ENCODE data around the gene RRP7A. TPM values are rescaled to one million over a fixed set of nuclear protein-coding genes. Genes with fewer than 3 reads are reported as not detected.

Gene RRP7A
- total and polyA plus RNA-seq, 12 donors, result 20.8 to 35.2 (median 26.1) TPM

- no peaks in the 10 kb centered on the region for H3K36me3 ChIP-seq
- TF ChIP-seq CTCF (IDR thresholded peaks at IDR 0.05), result no peak
- no peaks in the 10 kb centered on the region for H3K9me3 ChIP-seq
- ATAC-seq (no peak), DNase-seq (no peak)
- WGBS, 2 donors, result 76 to 79% methylated on average over 6 of the region's 6 CpGs
- H3K27ac ChIP-seq, result no peak overlapping the region
- intact Hi-C loops (cut with DNase I), result no loop called here
- no peak overlapping the region for H3K4me3 ChIP-seq
- H3K27me3 ChIP-seq, result no peaks in the 10 kb centered on the region
- H3K4me1 ChIP-seq, result peaks cover 0 to 8% (median 0%) of the 10 kb centered on the region in 9 donors
Measured at GRCh38 chr22:42493393-42493792, 26.2 kb downstream of the RRP7A start.

- DNase-seq, result no peak
- 94 to 97% methylated on average over 18 of the region's 18 CpGs for WGBS, 2 donors
- H3K36me3 ChIP-seq, result no peaks in the 10 kb centered on the region
- H3K27me3 ChIP-seq, result no peaks in the 10 kb centered on the region
- no peak overlapping the region for H3K4me3 ChIP-seq
- no peak overlapping the region for H3K27ac ChIP-seq
- no peaks in the 10 kb centered on the region for H3K9me3 ChIP-seq
- intact Hi-C loops (cut with DNase I), result no loop called here
- ATAC-seq, result no peak
- no peaks in the 10 kb centered on the region for H3K4me1 ChIP-seq
- no peak for TF ChIP-seq CTCF (IDR thresholded peaks at IDR 0.05)
Measured at GRCh38 chr22:42492323-42492690, 27.3 kb downstream of the RRP7A start.

GRCh38 chr22:42490243-42490832 is 29.3 kb downstream of the RRP7A start:
- Histone ChIP-seq H3K4me3 (no peak overlapping the region), H3K27ac (no peak overlapping the region), H3K27me3 (peaks cover 0 to under 1% (median 0%) of the 10 kb centered on the region in 7 donors), H3K9me3 (no peaks in the 10 kb centered on the region), H3K4me1 (no peaks in the 10 kb centered on the region), H3K36me3 (no peaks in the 10 kb centered on the region)
- ATAC-seq (no peak), DNase-seq (no peak)
- TF ChIP-seq CTCF (IDR thresholded peaks at IDR 0.05), result no peak
- intact Hi-C loops (cut with DNase I), result no loop called here
- WGBS, 2 donors, result 68% methylated on average over 8 of the region's 8 CpGs

GRCh38 chr22:42489000-42489399 is 30.6 kb downstream of the RRP7A start:
- no peak for TF ChIP-seq CTCF (IDR thresholded peaks at IDR 0.05)
- peaks cover 0 to 6% (median 0%) of the 10 kb centered on the region in 7 donors for H3K27me3 ChIP-seq
- no peaks in the 10 kb centered on the region for H3K9me3 ChIP-seq
- 92 to 93% methylated on average over 10 of the region's 10 CpGs for WGBS, 2 donors
- ATAC-seq (no peak), DNase-seq (no peak)
- H3K4me3 ChIP-seq, result no peak overlapping the region
- no peaks in the 10 kb centered on the region for H3K4me1 ChIP-seq
- no peaks in the 10 kb centered on the region for H3K36me3 ChIP-seq
- no peak overlapping the region for H3K27ac ChIP-seq
- intact Hi-C loops (cut with DNase I), result no loop called here

Measured in heart right ventricle (tissue), 16 donors.